Muscle layer of colon (tissue), 2 donors: ENCODE results near the gene SNRPF.
"Not testable (repeated sequence)": the region's sequence is repeated elsewhere in the genome, so short reads cannot be mapped to it uniquely, and the experiment has no call there.

Experiments used
- H3K27ac ChIP-seq: one replicate; pipeline ENCODE4 v1.7.0; 2013; ENCODE audit warnings: low read depth, mild to moderate bottlenecking, low read length, moderate library complexity
- H3K27me3 ChIP-seq, 2 donors: one replicate each; pipeline ENCODE4 v1.7.0; 2013; ENCODE audit warnings: low read length in 2 of 2, mild to moderate bottlenecking in 2 of 2; ENCODE audit not compliant: insufficient read depth in 2 of 2, control insufficient read depth in 1 of 2
- H3K36me3 ChIP-seq: one replicate; pipeline ENCODE4 v1.7.0; 2013; ENCODE audit warnings: mild to moderate bottlenecking, low read length; ENCODE audit not compliant: insufficient read depth
- H3K4me1 ChIP-seq: one replicate; pipeline ENCODE4 v1.7.0; 2013; ENCODE audit warnings: mild to moderate bottlenecking, low read length; ENCODE audit not compliant: insufficient read depth
- H3K4me3 ChIP-seq, 2 donors: one replicate each; pipeline ENCODE4 v1.7.0; 2013; ENCODE audit warnings: low read length in 2 of 2, low read depth in 1 of 2, mild to moderate bottlenecking in 1 of 2, moderate library complexity in 1 of 2
- H3K9ac ChIP-seq: one replicate; pipeline ENCODE4 v1.7.0; 2013; ENCODE audit warnings: low read length
- H3K9me3 ChIP-seq: one replicate; pipeline ENCODE4 v1.7.0; 2013; ENCODE audit warnings: mild to moderate bottlenecking, low read length
- donor health status: abdominal sarcoma.
- donor health status: Adenocarcinoma of cecum.

The SNRPF gene

GRCh38 chr12:95858451-95859343 lies at the start of gene SNRPF:
Gene SNRPF (plus strand): TSS chr12:95858952. CDS start chr12:95859074, 122 bp downstream.
- Histone ChIP-seq H3K36me3 (peaks cover 14% of the 10 kb centered on the region), H3K27me3 (no peaks in the 10 kb centered on the region), H3K4me1 (peaks cover 21% of the 10 kb centered on the region), H3K27ac (peak within 1 kb of the TSS; percentile 76), H3K4me3 (peak within 1 kb of the TSS; percentile 88 to 99), H3K9ac (peak within 1 kb of the TSS; percentile 62), H3K9me3 (no peaks in the 10 kb centered on the region)

GRCh38 chr12:95809000-95809680 lies 49.6 kb upstream of the SNRPF start:
- Histone ChIP-seq H3K9ac (no peak overlapping the region), H3K9me3 (no peaks in the 10 kb centered on the region), H3K27ac (no peak overlapping the region), H3K4me1 (no peaks in the 10 kb centered on the region), H3K4me3 (no peak overlapping the region), H3K36me3 (no peaks in the 10 kb centered on the region), H3K27me3 (no peaks in the 10 kb centered on the region)

GRCh38 chr12:95810411-95810810 lies 48.3 kb upstream of the SNRPF start:
- H3K4me3 ChIP-seq, result no peak overlapping the region
- H3K4me1 ChIP-seq, result no peaks in the 10 kb centered on the region
- H3K9ac ChIP-seq, result no peak overlapping the region
- no peaks in the 10 kb centered on the region for H3K36me3 ChIP-seq
- no peaks in the 10 kb centered on the region for H3K9me3 ChIP-seq
- no peaks in the 10 kb centered on the region for H3K27me3 ChIP-seq
- no peak overlapping the region for H3K27ac ChIP-seq

- not testable (repeated sequence) for H3K36me3 ChIP-seq, H3K4me1 ChIP-seq, H3K27ac ChIP-seq, H3K4me3 ChIP-seq, H3K9ac ChIP-seq, H3K9me3 ChIP-seq, H3K27me3 ChIP-seq
Measured at GRCh38 chr12:95812155-95812554, 46.6 kb upstream of the SNRPF start.

GRCh38 chr12:95815632-95816212 lies 43.0 kb upstream of the SNRPF start:
- no peaks in the 10 kb centered on the region for H3K4me1 ChIP-seq
- no peaks in the 10 kb centered on the region for H3K9me3 ChIP-seq

GRCh38 chr12:95820096-95820703 lies 38.6 kb upstream of the SNRPF start:
- Histone ChIP-seq H3K36me3 (no peaks in the 10 kb centered on the region), H3K9ac (no peak overlapping the region), H3K27me3 (no peaks in the 10 kb centered on the region), H3K4me1 (no peaks in the 10 kb centered on the region), H3K9me3 (no peaks in the 10 kb centered on the region), H3K27ac (no peak overlapping the region), H3K4me3 (no peak overlapping the region)

More at GRCh38 chr12:95815632-95816212, 43.0 kb upstream of the SNRPF start:
- Histone ChIP-seq H3K27ac (no peak overlapping the region), H3K27me3 (no peaks in the 10 kb centered on the region), H3K36me3 (no peaks in the 10 kb centered on the region), H3K9ac (no peak overlapping the region), H3K4me3 (no peak overlapping the region)

- Histone ChIP-seq H3K27me3 (no peaks in the 10 kb centered on the region), H3K4me3 (no peak overlapping the region), H3K9me3 (no peaks in the 10 kb centered on the region), H3K36me3 (no peaks in the 10 kb centered on the region), H3K9ac (no peak overlapping the region), H3K4me1 (no peaks in the 10 kb centered on the region), H3K27ac (no peak overlapping the region)
Measured at GRCh38 chr12:95829395-95829794, 29.4 kb upstream of the SNRPF start.

GRCh38 chr12:95830335-95831089 lies 28.2 kb upstream of the SNRPF start:
- Histone ChIP-seq H3K4me1 (no peaks in the 10 kb centered on the region), H3K36me3 (no peaks in the 10 kb centered on the region), H3K27ac (no peak overlapping the region), H3K4me3 (no peak overlapping the region), H3K27me3 (no peaks in the 10 kb centered on the region), H3K9ac (no peak overlapping the region), H3K9me3 (no peaks in the 10 kb centered on the region)

- Histone ChIP-seq H3K4me1 (no peaks in the 10 kb centered on the region), H3K27ac (no peak overlapping the region), H3K9me3 (no peaks in the 10 kb centered on the region), H3K9ac (no peak overlapping the region), H3K36me3 (no peaks in the 10 kb centered on the region), H3K4me3 (no peak overlapping the region), H3K27me3 (no peaks in the 10 kb centered on the region)
Measured at GRCh38 chr12:95834572-95834971, 24.2 kb upstream of the SNRPF start.

GRCh38 chr12:95836185-95836609 lies 22.6 kb upstream of the SNRPF start:
- Histone ChIP-seq H3K9me3 (no peaks in the 10 kb centered on the region), H3K27ac (no peak overlapping the region), H3K9ac (no peak overlapping the region), H3K36me3 (no peaks in the 10 kb centered on the region), H3K27me3 (no peaks in the 10 kb centered on the region), H3K4me3 (no peak overlapping the region), H3K4me1 (no peaks in the 10 kb centered on the region)
